Stromal cell of bone marrow (primary cell): ENCODE data around the gene BICC1.

Experiments
- DNase-seq: peaks from one replicate; pipeline ENCODE4 v3.0.0-alpha.2; 2012; ENCODE audit warnings: low read depth

The BICC1 gene

GRCh38 chr10:58647376-58648112 is 134.9 kb downstream of the BICC1 start:
- DNase-seq, result no peak

- no peak for DNase-seq
Measured at GRCh38 chr10:58648131-58648530, 135.5 kb downstream of the BICC1 start.

- no peak for DNase-seq
Measured at GRCh38 chr10:58651040-58651439, 138.4 kb downstream of the BICC1 start.

- DNase-seq, result no peak
Measured at GRCh38 chr10:58651742-58652141, 139.1 kb downstream of the BICC1 start.

- no peak for DNase-seq
Measured at GRCh38 chr10:58653139-58653538, 140.5 kb downstream of the BICC1 start.

GRCh38 chr10:58660575-58661255 is 148.0 kb downstream of the BICC1 start:
- DNase-seq, result no peak

- no peak for DNase-seq
Measured at GRCh38 chr10:58661336-58661735, 148.7 kb downstream of the BICC1 start.

GRCh38 chr10:58661902-58662301 is 149.2 kb downstream of the BICC1 start:
- no peak for DNase-seq

- peak; percentile 84 for DNase-seq
Measured at GRCh38 chr10:58662314-58662713, 149.6 kb downstream of the BICC1 start.

- DNase-seq, result no peak
Measured at GRCh38 chr10:58665361-58665760, 152.7 kb downstream of the BICC1 start.

GRCh38 chr10:58666024-58666423 is 153.4 kb downstream of the BICC1 start:
- DNase-seq, result no peak

- DNase-seq, result no peak
Measured at GRCh38 chr10:58667658-58668310, 155.1 kb downstream of the BICC1 start.

- no peak for DNase-seq
Measured at GRCh38 chr10:58672845-58673244, 160.2 kb downstream of the BICC1 start.

- no peak for DNase-seq
Measured at GRCh38 chr10:58674251-58674650, 161.6 kb downstream of the BICC1 start.

GRCh38 chr10:58675321-58675720 is 162.6 kb downstream of the BICC1 start:
- no peak for DNase-seq

- no peak for DNase-seq
Measured at GRCh38 chr10:58691528-58691927, 178.9 kb downstream of the BICC1 start.

- DNase-seq, result no peak
Measured at GRCh38 chr10:58693919-58694318, 181.2 kb downstream of the BICC1 start.

GRCh38 chr10:58695022-58695421 is 182.3 kb downstream of the BICC1 start:
- no peak for DNase-seq

- no peak for DNase-seq
Measured at GRCh38 chr10:58696736-58697135, 184.1 kb downstream of the BICC1 start.

GRCh38 chr10:58697691-58698090 is 185.0 kb downstream of the BICC1 start:
- no peak for DNase-seq

- DNase-seq, result no peak
Measured at GRCh38 chr10:58698777-58699356, 186.2 kb downstream of the BICC1 start.

GRCh38 chr10:58700591-58700990 is 187.9 kb downstream of the BICC1 start:
- no peak for DNase-seq
